Coronary artery (tissue), 2 donors: ENCODE results near the gene ACSF3.

Experiments
- DNase-seq: peaks from one replicate; pipeline ENCODE4 v3.0.0-alpha.2; 2017; ENCODE audit warnings: low spot score
- H3K27ac ChIP-seq, 2 donors: fragments of 200-600 bp; sonication (generic); one replicate each; pipeline ENCODE4 v1.5.1; 2016 to 2019
- H3K4me3 ChIP-seq: fragments of 200-600 bp; sonication (generic); 2 replicates; pipeline ENCODE4 v1.5.1; 2016; ENCODE audit warnings: mild to moderate bottlenecking, moderate library complexity
- CTCF ChIP-seq: fragments of 200-600 bp; sonication (generic); IDR thresholded peaks from one replicate; pipeline ENCODE4 v1.5.1; 2019; ENCODE audit warnings: antibody characterized with exemption

ACSF3 gene

GRCh38 chr16:89116341-89117226, 22.9 kb downstream of the ACSF3 start:
- no peak for TF ChIP-seq CTCF
- Histone ChIP-seq H3K4me3 (no peak overlapping the region), H3K27ac (no peak overlapping the region)
- DNase-seq = no peak

- no peak for TF ChIP-seq CTCF
- DNase-seq = no peak
These were observed 23.7 kb downstream of the ACSF3 start for GRCh38 chr16:89117227-89117974.

GRCh38 chr16:89117975-89118289, 24.3 kb downstream of the ACSF3 start:
- no peak overlapping the region for H3K27ac ChIP-seq
- DNase-seq = no peak
- TF ChIP-seq CTCF = no peak
- H3K4me3 ChIP-seq = no peak overlapping the region

More at GRCh38 chr16:89117227-89117974, 23.7 kb downstream of the ACSF3 start:
- Histone ChIP-seq H3K4me3 (no peak overlapping the region), H3K27ac (no peak overlapping the region)

GRCh38 chr16:89118361-89119165, 24.9 kb downstream of the ACSF3 start:
- Histone ChIP-seq H3K4me3 (no peak overlapping the region), H3K27ac (no peak overlapping the region)
- DNase-seq = no peak
- no peak for TF ChIP-seq CTCF

GRCh38 chr16:89119166-89119621, 25.5 kb downstream of the ACSF3 start:
- no peak for DNase-seq
- no peak overlapping the region for H3K4me3 ChIP-seq
- no peak overlapping the region for H3K27ac ChIP-seq

More at GRCh38 chr16:89119166-89119621, 25.5 kb downstream of the ACSF3 start:
- no peak for TF ChIP-seq CTCF
